IMR-90 (cell line): Measurements from ENCODE around the gene RBM5. TPM values are rescaled to one million over a fixed set of nuclear protein-coding genes. Genes with fewer than 3 reads are reported as not detected.

Experiments
- ATAC-seq: fragments of 200-7000 bp; cut with Tn5 transposase; 2 replicates; pipeline ENCODE4 v1.9.1; 2020; ENCODE audit warnings: low read depth, mild to moderate bottlenecking, moderate library complexity
- BruUV-seq: library from RNA; stranded (reverse); fragments of 400-500 nt; replicated peaks from 2 replicates; lab custom pipeline; 2021; lab: Mats Ljungman, UMichigan
- CTCF ChIA-PET: fragments of 300-600 bp; formaldehyde crosslinking; extraction: SDS; loops from one replicate; lab custom pipeline; 2021; ENCODE audit warnings: antibody characterized with exemption; lab: Yijun Ruan, JAX
- POLR2A ChIA-PET: fragments of 300-600 bp; sonication (Branson Sonifier 250); formaldehyde crosslinking; loops from one replicate; lab custom pipeline; 2022; ENCODE audit warnings: antibody characterized with exemption; ENCODE audit not compliant: unreplicated experiment; lab: Charles Lee
- DNase-seq: peaks from one replicate; pipeline ENCODE4 v3.0.0; 2013
- H2AFZ ChIP-seq: replicated peaks from 2 replicates; pipeline ENCODE3; 2013; ENCODE audit warnings: low read length, mild to moderate bottlenecking; ENCODE audit not compliant: poor library complexity
- H2AK5ac ChIP-seq: 2 replicates; pipeline ENCODE4 v1.6.1; 2013; ENCODE audit warnings: low read depth, low read length, inconsistent platforms
- H2AK9ac ChIP-seq: replicated peaks from 2 replicates; pipeline ENCODE3; 2013; ENCODE audit warnings: mild to moderate bottlenecking, low read depth, low read length, moderate library complexity; ENCODE audit not compliant: poor library complexity
- H2BK120ac ChIP-seq: 2 replicates; pipeline ENCODE4 v1.6.1; 2013; ENCODE audit warnings: low read depth, low read length, inconsistent platforms
- H2BK15ac ChIP-seq: 3 replicates; pipeline ENCODE4 v1.6.1; 2013; ENCODE audit warnings: low read depth, low read length, inconsistent platforms
- H2BK20ac ChIP-seq: 2 replicates; pipeline ENCODE4 v1.6.1; 2013; ENCODE audit warnings: low read depth, mild to moderate bottlenecking, inconsistent platforms, low read length, moderate library complexity
- H2BK5ac ChIP-seq: 2 replicates; pipeline ENCODE4 v1.6.1; 2013; ENCODE audit warnings: mild to moderate bottlenecking, low read depth, low read length, inconsistent platforms; ENCODE audit not compliant: poor library complexity, severe bottlenecking
- H3K14ac ChIP-seq: replicated peaks from 2 replicates; pipeline ENCODE4 v1.6.1; 2013; ENCODE audit warnings: low read depth, low read length, inconsistent platforms
- H3K18ac ChIP-seq: 2 replicates; pipeline ENCODE4 v1.6.1; 2013; ENCODE audit warnings: low read depth, low read length, control low read depth
- H3K23ac ChIP-seq: 2 replicates; pipeline ENCODE4 v1.6.1; 2013; ENCODE audit warnings: low read depth, low read length, inconsistent platforms
- H3K27ac ChIP-seq: 2 replicates; pipeline ENCODE4 v1.5.1; 2013; ENCODE audit warnings: mild to moderate bottlenecking, control low read depth, low read length; ENCODE audit not compliant: insufficient read depth
- H3K27me3 ChIP-seq: 2 replicates; pipeline ENCODE4 v1.6.1; 2013; ENCODE audit warnings: low read length; ENCODE audit not compliant: control insufficient read depth, insufficient read depth
- H3K36me3 ChIP-seq: 2 replicates; pipeline ENCODE4 v1.6.1; 2013; ENCODE audit warnings: low read length, mixed read lengths; ENCODE audit not compliant: control insufficient read depth, insufficient read depth
- H3K4ac ChIP-seq: 2 replicates; pipeline ENCODE4 v1.6.1; 2013; ENCODE audit warnings: low read depth, low read length, inconsistent platforms
- H3K4me1 ChIP-seq: 2 replicates; pipeline ENCODE4 v1.6.1; 2013; ENCODE audit warnings: low read length, mixed read lengths; ENCODE audit not compliant: control insufficient read depth, insufficient read depth
- H3K4me2 ChIP-seq: 2 replicates; pipeline ENCODE4 v1.6.1; 2013; ENCODE audit warnings: low read depth, mild to moderate bottlenecking, control low read depth, low read length, moderate library complexity
- H3K4me3 ChIP-seq: 2 replicates; pipeline ENCODE4 v1.5.1; 2013; ENCODE audit warnings: low read depth, mild to moderate bottlenecking, control low read depth, low read length, moderate library complexity; ENCODE audit not compliant: insufficient read depth
- H3K56ac ChIP-seq: 2 replicates; pipeline ENCODE4 v1.6.1; 2013; ENCODE audit warnings: low read length, inconsistent platforms; ENCODE audit not compliant: insufficient read depth; ENCODE audit errors: extremely low read depth
- H3K79me1 ChIP-seq, 2 experiments: 2 replicates each; pipeline ENCODE4 v1.6.1; 2013; ENCODE audit warnings: low read length in 2 of 2, inconsistent platforms in 1 of 2, low read depth in 1 of 2
- H3K9ac ChIP-seq: 2 replicates; pipeline ENCODE4 v1.6.1; 2013; ENCODE audit warnings: low read depth, low read length, control low read depth
- H3K9me1 ChIP-seq: 2 replicates; pipeline ENCODE4 v1.6.1; 2013; ENCODE audit warnings: low read length, inconsistent platforms; ENCODE audit not compliant: insufficient read depth
- H3K9me3 ChIP-seq: 2 replicates; pipeline ENCODE4 v1.6.1; 2013; ENCODE audit warnings: low read length; ENCODE audit not compliant: control insufficient read depth, insufficient read depth
- H4K20me1 ChIP-seq: 2 replicates; pipeline ENCODE4 v1.6.1; 2013; ENCODE audit warnings: low read length, inconsistent platforms; ENCODE audit not compliant: insufficient read depth
- H4K5ac ChIP-seq: 2 replicates; pipeline ENCODE4 v1.6.1; 2013; ENCODE audit warnings: mild to moderate bottlenecking, low read depth, low read length, control low read depth
- H4K8ac ChIP-seq, 2 experiments: 2 replicates each; pipeline ENCODE4 v1.6.1; 2013; ENCODE audit warnings: low read depth in 2 of 2, low read length in 2 of 2, control low read depth in 1 of 2, inconsistent platforms in 1 of 2
- H4K91ac ChIP-seq: 2 replicates; pipeline ENCODE4 v1.6.1; 2013; ENCODE audit warnings: low read depth, low read length, inconsistent platforms; ENCODE audit not compliant: insufficient read depth
- BHLHE40 ChIP-seq: fragments of 150-350 bp; IDR thresholded peaks from 2 replicates; pipeline ENCODE4 v1.6.1; 2016; ENCODE audit warnings: mild to moderate bottlenecking, low read depth, low read length
- CEBPB ChIP-seq: IDR thresholded peaks from 2 replicates; pipeline ENCODE4 v1.6.1; 2012; ENCODE audit warnings: low read depth, low read length, improper control_type of control experiment
- CHD1 ChIP-seq: IDR thresholded peaks from 2 replicates; pipeline ENCODE4 v1.6.1; 2012; ENCODE audit warnings: low read depth, low read length, improper control_type of control experiment
- ELK1 ChIP-seq: fragments of 150-350 bp; IDR thresholded peaks from 2 replicates; pipeline ENCODE4 v1.6.1; 2016; ENCODE audit warnings: low read depth, mild to moderate bottlenecking, low read length, moderate library complexity, borderline replicate concordance
- FOS ChIP-seq: fragments of 150-350 bp; IDR thresholded peaks from 2 replicates; pipeline ENCODE4 v1.6.1; 2016; ENCODE audit warnings: low read depth, low read length
- MAFK ChIP-seq: IDR thresholded peaks from 2 replicates; pipeline ENCODE4 v1.6.1; 2012; ENCODE audit warnings: low read depth, low read length, improper control_type of control experiment
- MAZ ChIP-seq: IDR thresholded peaks from 2 replicates; pipeline ENCODE4 v1.6.1; 2012; ENCODE audit warnings: low read depth, mild to moderate bottlenecking, low read length, improper control_type of control experiment, moderate library complexity, borderline replicate concordance
- MXI1 ChIP-seq: IDR thresholded peaks from 2 replicates; pipeline ENCODE4 v1.6.1; 2012; ENCODE audit warnings: low read depth, mild to moderate bottlenecking, low read length, moderate library complexity, borderline replicate concordance
- NFE2L2 ChIP-seq: fragments of 150-350 bp; IDR thresholded peaks from 2 replicates; pipeline ENCODE4 v1.6.1; 2016; ENCODE audit warnings: low read depth, mild to moderate bottlenecking, low read length
- POLR2A ChIP-seq: IDR thresholded peaks from 2 replicates; pipeline ENCODE4 v1.6.1; 2012; ENCODE audit warnings: mild to moderate bottlenecking, low read depth, low read length
- RAD21 ChIP-seq: IDR thresholded peaks from 2 replicates; pipeline ENCODE4 v1.6.1; 2012; ENCODE audit warnings: low read length, improper control_type of control experiment
- RCOR1 ChIP-seq: IDR thresholded peaks from 2 replicates; pipeline ENCODE4 v1.6.1; 2012; ENCODE audit warnings: mild to moderate bottlenecking, low read length, improper control_type of control experiment; ENCODE audit not compliant: insufficient replicate concordance
- RFX5 ChIP-seq: IDR thresholded peaks from 2 replicates; pipeline ENCODE4 v1.8.0; 2012; ENCODE audit warnings: low read depth, mild to moderate bottlenecking, low read length, moderate library complexity
- SMC3 ChIP-seq: fragments of 150-350 bp; IDR thresholded peaks from 2 replicates; pipeline ENCODE4 v1.6.1; 2016; ENCODE audit warnings: low read depth, mild to moderate bottlenecking, antibody characterized with exemption, low read length, moderate library complexity
- USF2 ChIP-seq: fragments of 150-350 bp; IDR thresholded peaks from 2 replicates; pipeline ENCODE4 v1.6.1; 2017; ENCODE audit warnings: mild to moderate bottlenecking, antibody characterized with exemption, low read length, low read depth
- WGBS, 2 experiments: methylation state at CpG; one replicate each; pipeline versions ENCODE4 v1.1.5 to v1.1.7; 2013; ENCODE audit warnings: missing lambda C conversion rate in 2 of 2; ENCODE audit not compliant: insufficient read length in 1 of 2; ENCODE audit errors: extremely low coverage in 2 of 2; 5-methylcytosine and 5-hydroxymethylcytosine counted together
- dilution Hi-C: fragments of 300-500 bp; cut with HindIII; formaldehyde crosslinking; loops from one replicate; pipeline ENCODE4 v1.14.3; 2018; ENCODE audit warnings: low sequenced_read_pairs; ENCODE audit not compliant: unreplicated experiment
- in situ Hi-C: fragments of 300-500 bp; cut with MboI; formaldehyde crosslinking; loops from 3 replicates; pipeline ENCODE4 v1.14.3; 2019; ENCODE audit warnings: low sequenced_read_pairs, inconsistent platforms, mixed read lengths
- intact Hi-C: fragments of 100-400 bp; cut with micrococcal nuclease; formaldehyde crosslinking; loops from 2 replicates; pipeline ENCODE4 v1.10.0; 2022
- polyA plus RNA-seq, 3 experiments: library from polyadenylated mRNA; depleted of rRNA; stranded (reverse); fragments of >200 nt; gene quantifications; 2 replicates each; pipeline ENCODE4 v1.2.3, GENCODE V29; 2012; ENCODE audit warnings: low replicate concordance in 1 of 3
- total RNA-seq: library from RNA; depleted of rRNA; stranded (reverse); fragments of >200 nt; gene quantifications from 2 replicates; pipeline ENCODE4 v1.2.3, GENCODE V29; 2012
- TF ChIP-seq, protein P1 (sequence below): conservative IDR thresholded peaks from 2 replicates; pipeline ENCODE4 v1.5.1; 2012; ENCODE audit warnings: mild to moderate bottlenecking, low read depth, low read length, improper control_type of control experiment

The RBM5 gene
- total and polyA plus RNA-seq, 2 of the 4 experiments (the other 2 are of a cell fraction): 121 to 155 TPM

DNA sequence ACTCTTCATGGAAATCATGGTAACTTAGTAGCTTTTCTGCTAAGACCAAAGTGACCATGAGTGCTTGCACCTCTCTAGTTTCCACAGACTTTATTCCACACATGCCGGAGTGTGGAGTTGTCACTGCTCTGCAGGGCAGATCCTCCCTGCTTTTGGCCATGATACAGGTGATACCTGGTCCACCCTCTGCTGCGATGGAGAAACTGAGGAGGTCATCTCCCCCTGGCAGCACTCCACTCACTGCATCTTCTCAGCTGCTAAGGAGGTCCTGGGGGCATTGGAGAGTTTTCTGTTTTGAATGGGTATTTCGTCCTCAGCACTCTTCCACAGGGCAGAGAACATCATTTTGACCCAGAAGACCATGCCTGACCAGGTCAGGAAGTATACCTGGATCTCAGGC is 31.1 kb downstream of the RBM5 start:
- no peak overlapping the region for H3K4me3 ChIP-seq
- peaks cover 5% of the 10 kb centered on the region; the same call in 1 of the 2 replicates for H3K9me1 ChIP-seq
- peaks cover 0 to 25% of the 10 kb centered on the region in 2 experiments; a peak in 2 of 4 replicates for H3K79me1 ChIP-seq
- POLR2A ChIA-PET: no interaction called here
- no peak overlapping the region for H3K18ac ChIP-seq
- intact Hi-C loops: no loop called here
- H3K9ac ChIP-seq: no peak overlapping the region
- no peak overlapping the region for H4K8ac ChIP-seq
- H3K27ac ChIP-seq: no peak overlapping the region
- no peak overlapping the region for H3K4ac ChIP-seq
- no peak overlapping the region for H2AK5ac ChIP-seq
- H3K9me3 ChIP-seq: no peaks in the 10 kb centered on the region
- WGBS, 2 experiments: no CpG with 5 or more reads among the region's 3 CpGs
- no peak overlapping the region for H3K56ac ChIP-seq
- no peak overlapping the region for H2AFZ ChIP-seq
- H2BK120ac ChIP-seq: no peak overlapping the region
- dilution Hi-C loops: no loop called here
- no peak for DNase-seq
- no peak overlapping the region for H2BK5ac ChIP-seq
- H3K14ac ChIP-seq: no peak overlapping the region
- in situ Hi-C loops: loop anchor here (5.0 kb wide), 1 partner anchor 63 kb away; no protein-coding TSS in a partner anchor
- H2BK20ac ChIP-seq: no peak overlapping the region
- H3K4me2 ChIP-seq: no peak overlapping the region
- peaks cover 7% of the 10 kb centered on the region for H3K4me1 ChIP-seq
- BruUV-seq: no TSS peak
- H2BK15ac ChIP-seq: no peak overlapping the region
- peaks cover 55% of the 10 kb centered on the region for H3K36me3 ChIP-seq
- H2AK9ac ChIP-seq: no peak overlapping the region
- no peaks in the 10 kb centered on the region for H3K27me3 ChIP-seq
- H3K23ac ChIP-seq: no peak overlapping the region
- H4K91ac ChIP-seq: no peak overlapping the region
- H4K5ac ChIP-seq: no peak overlapping the region
- TF ChIP-seq MXI1 (no peak), USF2 (no peak), MAZ (no peak), POLR2A (no peak), CEBPB (no peak), RAD21 (no peak), NFE2L2 (no peak), CHD1 (no peak), RCOR1 (no peak), FOS (no peak), RFX5 (no peak), SMC3 (no peak), BHLHE40 (no peak), MAFK (no peak), ELK1 (no peak)
- TF ChIP-seq, protein P1, sequence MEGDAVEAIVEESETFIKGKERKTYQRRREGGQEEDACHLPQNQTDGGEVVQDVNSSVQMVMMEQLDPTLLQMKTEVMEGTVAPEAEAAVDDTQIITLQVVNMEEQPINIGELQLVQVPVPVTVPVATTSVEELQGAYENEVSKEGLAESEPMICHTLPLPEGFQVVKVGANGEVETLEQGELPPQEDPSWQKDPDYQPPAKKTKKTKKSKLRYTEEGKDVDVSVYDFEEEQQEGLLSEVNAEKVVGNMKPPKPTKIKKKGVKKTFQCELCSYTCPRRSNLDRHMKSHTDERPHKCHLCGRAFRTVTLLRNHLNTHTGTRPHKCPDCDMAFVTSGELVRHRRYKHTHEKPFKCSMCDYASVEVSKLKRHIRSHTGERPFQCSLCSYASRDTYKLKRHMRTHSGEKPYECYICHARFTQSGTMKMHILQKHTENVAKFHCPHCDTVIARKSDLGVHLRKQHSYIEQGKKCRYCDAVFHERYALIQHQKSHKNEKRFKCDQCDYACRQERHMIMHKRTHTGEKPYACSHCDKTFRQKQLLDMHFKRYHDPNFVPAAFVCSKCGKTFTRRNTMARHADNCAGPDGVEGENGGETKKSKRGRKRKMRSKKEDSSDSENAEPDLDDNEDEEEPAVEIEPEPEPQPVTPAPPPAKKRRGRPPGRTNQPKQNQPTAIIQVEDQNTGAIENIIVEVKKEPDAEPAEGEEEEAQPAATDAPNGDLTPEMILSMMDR: no peak
- peaks cover 56% of the 10 kb centered on the region for H4K20me1 ChIP-seq
- CTCF ChIA-PET: interaction anchor here (0.9 to 3.3 kb wide), 2 partner anchors 18 to 70 kb away, joined by 7 to 10 read pairs; no protein-coding TSS in a partner anchor
- no peak for ATAC-seq
